ENCODE data around the gene MYOZ1. TPM values are rescaled to one million over a fixed set of nuclear protein-coding genes. Genes with fewer than 3 reads are reported as not detected.

The MYOZ1 gene
- total and polyA plus RNA-seq, 2 of the 8 experiments (the other 6 are each of a cell fraction or from before 2014, with no cell fraction given) = 2.6 to 3.3 TPM

DNA sequence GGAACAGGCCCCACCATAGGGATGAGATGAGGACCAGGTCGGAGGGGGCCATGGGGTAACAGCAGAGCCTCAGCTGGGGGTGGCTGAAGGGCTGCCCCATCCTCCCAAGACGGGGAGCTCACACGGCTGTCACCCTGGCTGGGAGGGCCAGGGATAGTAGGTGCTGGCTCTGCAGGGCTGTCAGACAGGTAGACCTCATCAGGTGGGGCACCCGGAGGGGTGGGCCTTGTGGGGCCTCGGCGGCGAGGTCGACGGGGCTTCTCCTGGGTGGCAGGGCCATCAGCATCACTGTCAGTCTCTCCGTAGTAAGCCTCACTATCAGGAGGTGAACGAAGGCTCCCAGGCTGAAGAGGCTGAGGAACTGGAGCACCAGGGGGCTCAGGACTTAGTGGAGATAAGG is 11.9 kb upstream of the MYOZ1 start:
- Histone ChIP-seq H2BK12ac (ENCODE audit: low read depth, low read length) (no peak overlapping the region), H3K23me2 (ENCODE audit: low read depth, low read length) (peaks cover 1% of the 10 kb centered on the region; the same call in 1 of the 2 replicates), H3K9ac (replicated peaks in 1 of 4; ENCODE audit: extremely low read depth in 1 of 4, low read depth in 3 of 4, low read length in 3 of 4) (no peak overlapping the region), H4K20me1 (replicated peaks in 1 of 2; ENCODE audit: control insufficient read depth in 1 of 2, insufficient read depth in 2 of 2, low read length in 2 of 2) (peaks cover 0 to 2% of the 10 kb centered on the region in 2 experiments), H2BK20ac (ENCODE audit: low read length) (no peak overlapping the region), H3K4ac (replicated peaks; ENCODE audit: insufficient read length, low read depth, low read length) (no peak overlapping the region), H3K4me3 (ENCODE audit: extremely low read depth in 1 of 4, insufficient read depth in 2 of 4, low read depth in 3 of 4, low read length in 4 of 4) (no peak overlapping the region), H3K79me1 (ENCODE audit: low read depth, low read length) (no peaks in the 10 kb centered on the region), H3K4me2 (ENCODE audit: insufficient read depth in 1 of 2, low read depth in 2 of 2, low read length in 2 of 2) (no peak overlapping the region), H4K8ac (ENCODE audit: extremely low read depth, insufficient read depth, low read length) (no peak overlapping the region), H3K4me1 (replicated peaks in 1 of 4; ENCODE audit: control insufficient read depth in 3 of 4, insufficient read depth in 4 of 4, low read length in 3 of 4) (peaks cover 0 to 4% (median 0%) of the 10 kb centered on the region in 4 experiments; a peak in 2 of 7 replicates), H2AFZ (ENCODE audit: low read length) (no peak overlapping the region), H3K9me3 (ENCODE audit: insufficient read depth in 2 of 2, low read depth in 1 of 2, low read length in 1 of 2) (no peaks in the 10 kb centered on the region), H4K91ac (replicated peaks; ENCODE audit: insufficient read length, low read length) (no peak overlapping the region), H2BK120ac (replicated peaks; ENCODE audit: low read depth, low read length) (no peak overlapping the region), H2AK5ac (ENCODE audit: low read depth, low read length) (no peak overlapping the region), H4K5ac (ENCODE audit: insufficient read length, low read depth, low read length) (no peak overlapping the region), H2BK5ac (ENCODE audit: low read depth, low read length) (no peak overlapping the region), H3K27ac (ENCODE audit: low read depth, low read length) (no peak overlapping the region), H3K18ac (ENCODE audit: extremely low read depth, low read length) (no peak overlapping the region), H3K23ac (ENCODE audit: insufficient read length) (no peak overlapping the region), H3K56ac (replicated peaks; ENCODE audit: insufficient read length, low read depth, low read length) (no peak overlapping the region), H2BK15ac (ENCODE audit: low read length) (no peak overlapping the region), H3K14ac (ENCODE audit: insufficient read length) (no peak overlapping the region), H3K27me3 (replicated peaks in 1 of 4; ENCODE audit: control insufficient read depth in 3 of 4, extremely low read depth in 1 of 4, insufficient read depth in 3 of 4, low read length in 3 of 4) (no peaks in the 10 kb centered on the region), H3K79me2 (ENCODE audit: control insufficient read depth in 1 of 2, insufficient read depth in 2 of 2, low read length in 2 of 2) (no peaks in the 10 kb centered on the region), H3K36me3 (ENCODE audit: control insufficient read depth in 2 of 4, insufficient read depth in 4 of 4, low read length in 3 of 4) (no peaks in the 10 kb centered on the region)
- no peak for DNase-seq (ENCODE audit: low read depth in 1 of 2, low spot score in 2 of 2)
- POLR2A ChIA-PET (ENCODE audit: partially characterized antibody) = interaction anchor here (0.5 kb wide), 1 partner anchor 88 kb away, joined by 3 read pairs; no protein-coding TSS in a partner anchor
- no peak for FAIRE-seq
- WGBS, 2 experiments (ENCODE audit: extremely low coverage in 1 of 2, insufficient coverage in 1 of 2, insufficient read length in 1 of 2, insufficient replicate concordance in 2 of 2, low coverage in 1 of 2, low lambda C conversion rate in 2 of 2, missing lambda C conversion rate in 1 of 2) = 82% methylated on average over 11 of the region's 11 CpGs; no CpG with 5 or more reads in 1 of the 2 experiments
- TF ChIP-seq SRF (IDR thresholded peaks at IDR 0.05; ENCODE audit: low read depth, low read length) (no peak), TCF12 (IDR thresholded peaks at IDR 0.05; ENCODE audit: low read depth, low read length) (no peak), NRF1 (IDR thresholded peaks at IDR 0.05; ENCODE audit: low read depth, low read length) (no peak), POLR2A (IDR thresholded peaks at IDR 0.05; ENCODE audit: control extremely low read depth in 1 of 2, low read depth in 2 of 2, low read length in 2 of 2) (no peak), PHF8 (conservative IDR thresholded peaks at IDR 0.05; ENCODE audit: low read depth, low read length) (no peak), SP1 (IDR thresholded peaks at IDR 0.05; ENCODE audit: low read depth, low read length) (no peak), SIN3A (conservative IDR thresholded peaks at IDR 0.05 in 1 of 2, IDR thresholded peaks at IDR 0.05 in 1 of 2; ENCODE audit: low read depth in 1 of 2, low read length in 2 of 2) (no peak), CBX5 (IDR thresholded peaks at IDR 0.05; ENCODE audit: low read depth, low read length) (no peak)
- TF ChIP-seq, protein P1, sequence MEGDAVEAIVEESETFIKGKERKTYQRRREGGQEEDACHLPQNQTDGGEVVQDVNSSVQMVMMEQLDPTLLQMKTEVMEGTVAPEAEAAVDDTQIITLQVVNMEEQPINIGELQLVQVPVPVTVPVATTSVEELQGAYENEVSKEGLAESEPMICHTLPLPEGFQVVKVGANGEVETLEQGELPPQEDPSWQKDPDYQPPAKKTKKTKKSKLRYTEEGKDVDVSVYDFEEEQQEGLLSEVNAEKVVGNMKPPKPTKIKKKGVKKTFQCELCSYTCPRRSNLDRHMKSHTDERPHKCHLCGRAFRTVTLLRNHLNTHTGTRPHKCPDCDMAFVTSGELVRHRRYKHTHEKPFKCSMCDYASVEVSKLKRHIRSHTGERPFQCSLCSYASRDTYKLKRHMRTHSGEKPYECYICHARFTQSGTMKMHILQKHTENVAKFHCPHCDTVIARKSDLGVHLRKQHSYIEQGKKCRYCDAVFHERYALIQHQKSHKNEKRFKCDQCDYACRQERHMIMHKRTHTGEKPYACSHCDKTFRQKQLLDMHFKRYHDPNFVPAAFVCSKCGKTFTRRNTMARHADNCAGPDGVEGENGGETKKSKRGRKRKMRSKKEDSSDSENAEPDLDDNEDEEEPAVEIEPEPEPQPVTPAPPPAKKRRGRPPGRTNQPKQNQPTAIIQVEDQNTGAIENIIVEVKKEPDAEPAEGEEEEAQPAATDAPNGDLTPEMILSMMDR (IDR thresholded peaks at IDR 0.05; ENCODE audit: control extremely low read depth in 1 of 3, insufficient read depth in 1 of 3, low read depth in 1 of 3, low read length in 3 of 3) = no peak
- TF ChIP-seq, protein P2, sequence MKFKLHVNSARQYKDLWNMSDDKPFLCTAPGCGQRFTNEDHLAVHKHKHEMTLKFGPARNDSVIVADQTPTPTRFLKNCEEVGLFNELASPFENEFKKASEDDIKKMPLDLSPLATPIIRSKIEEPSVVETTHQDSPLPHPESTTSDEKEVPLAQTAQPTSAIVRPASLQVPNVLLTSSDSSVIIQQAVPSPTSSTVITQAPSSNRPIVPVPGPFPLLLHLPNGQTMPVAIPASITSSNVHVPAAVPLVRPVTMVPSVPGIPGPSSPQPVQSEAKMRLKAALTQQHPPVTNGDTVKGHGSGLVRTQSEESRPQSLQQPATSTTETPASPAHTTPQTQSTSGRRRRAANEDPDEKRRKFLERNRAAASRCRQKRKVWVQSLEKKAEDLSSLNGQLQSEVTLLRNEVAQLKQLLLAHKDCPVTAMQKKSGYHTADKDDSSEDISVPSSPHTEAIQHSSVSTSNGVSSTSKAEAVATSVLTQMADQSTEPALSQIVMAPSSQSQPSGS (IDR thresholded peaks at IDR 0.05; ENCODE audit: low read length) = no peak
- CTCF ChIA-PET (ENCODE audit: partially characterized antibody) = interaction anchor here (1.1 to 1.3 kb wide), 2 partner anchors 123 to 255 kb away, joined by 3 read pairs; no protein-coding TSS in a partner anchor
